IPS-18c (cell line): ENCODE results near the gene CFAP251.
"Not testable (repeated sequence)": the region's sequence is repeated elsewhere in the genome, so short reads cannot be mapped to it uniquely, and the experiment has no call there.

Source experiments
- H3K4me3 ChIP-seq: 2 replicates; pipeline ENCODE4 v1.7.0; 2013; ENCODE audit warnings: low read depth, mild to moderate bottlenecking, low read length, moderate library complexity; ENCODE audit not compliant: insufficient read depth
- H3K9me3 ChIP-seq: one replicate; pipeline ENCODE4 v1.6.1; 2013; ENCODE audit warnings: mild to moderate bottlenecking, low read length, moderate library complexity; ENCODE audit not compliant: control insufficient read depth, insufficient read depth

CFAP251 gene

DNA sequence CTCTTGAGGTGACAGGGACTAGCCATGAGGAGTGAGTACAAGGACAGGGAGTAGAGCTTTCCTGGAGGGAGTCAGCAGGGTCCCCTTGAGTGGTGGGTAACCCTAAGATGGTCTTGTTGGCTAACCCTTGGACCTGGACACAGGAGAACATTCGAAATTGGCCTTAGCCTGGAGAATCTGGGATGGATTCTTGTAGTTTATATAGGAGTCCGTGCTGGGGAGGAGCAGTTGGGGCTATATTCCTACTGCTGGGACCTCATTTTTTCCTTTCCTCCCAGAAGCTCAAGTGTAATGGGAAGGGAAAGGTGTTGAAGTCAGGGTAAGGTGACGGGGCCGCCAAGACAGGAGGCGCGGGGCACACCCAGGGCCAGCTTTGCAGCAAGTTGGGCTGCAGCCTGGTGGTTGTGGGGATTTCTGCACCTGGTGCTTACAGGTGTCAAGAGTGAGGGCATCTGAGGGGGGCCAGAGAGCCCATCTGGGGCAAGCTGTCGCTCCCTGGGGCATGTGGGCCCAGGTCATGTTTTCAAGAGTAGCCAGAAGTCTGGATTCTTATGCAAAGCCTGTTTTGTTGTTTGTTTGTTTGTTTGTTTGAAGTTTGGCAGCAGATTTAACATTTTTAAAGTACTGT, 108.4 kb downstream of the CFAP251 start:
- H3K4me3 ChIP-seq, result no peak overlapping the region

DNA sequence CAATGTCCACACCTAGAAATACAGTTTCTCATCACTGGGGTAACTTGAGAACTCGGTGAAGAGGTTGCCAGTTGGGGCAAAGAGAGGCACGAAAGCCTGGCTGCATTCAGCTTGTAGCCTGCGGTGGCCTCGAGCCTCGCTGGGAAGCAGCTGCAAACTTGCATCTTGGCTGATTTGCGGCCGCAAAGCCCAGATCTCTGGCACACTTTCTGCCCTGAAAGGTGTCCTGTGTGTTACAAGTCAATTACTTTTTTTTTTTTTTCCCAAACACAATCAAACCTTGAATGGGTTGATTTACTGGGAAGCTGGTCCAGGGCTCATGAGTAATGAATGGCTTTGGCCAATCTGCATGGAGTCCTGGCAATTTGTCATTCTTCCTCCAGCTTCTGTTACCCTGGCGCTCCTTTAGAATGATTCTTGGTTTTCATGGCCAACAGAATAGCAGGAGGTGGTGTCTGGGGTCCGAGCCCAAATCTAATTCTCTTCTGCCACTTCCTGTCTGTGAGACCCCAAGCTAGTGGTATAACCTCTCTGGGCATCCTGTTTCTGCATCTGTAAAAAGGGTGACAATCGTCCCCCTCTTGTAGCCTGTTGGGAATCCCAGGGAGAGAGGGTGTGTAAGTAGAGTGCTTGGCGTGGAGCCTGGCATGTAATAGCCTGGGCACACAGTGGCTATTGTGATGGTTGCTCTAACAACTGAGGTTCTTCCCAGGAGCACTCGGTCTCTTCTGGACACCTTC, 109.9 kb downstream of the CFAP251 start:
- H3K9me3 ChIP-seq, result no peaks in the 10 kb centered on the region

More for the DNA sequence above, 108.4 kb downstream of the CFAP251 start:
- H3K9me3 ChIP-seq, result no peaks in the 10 kb centered on the region

DNA sequence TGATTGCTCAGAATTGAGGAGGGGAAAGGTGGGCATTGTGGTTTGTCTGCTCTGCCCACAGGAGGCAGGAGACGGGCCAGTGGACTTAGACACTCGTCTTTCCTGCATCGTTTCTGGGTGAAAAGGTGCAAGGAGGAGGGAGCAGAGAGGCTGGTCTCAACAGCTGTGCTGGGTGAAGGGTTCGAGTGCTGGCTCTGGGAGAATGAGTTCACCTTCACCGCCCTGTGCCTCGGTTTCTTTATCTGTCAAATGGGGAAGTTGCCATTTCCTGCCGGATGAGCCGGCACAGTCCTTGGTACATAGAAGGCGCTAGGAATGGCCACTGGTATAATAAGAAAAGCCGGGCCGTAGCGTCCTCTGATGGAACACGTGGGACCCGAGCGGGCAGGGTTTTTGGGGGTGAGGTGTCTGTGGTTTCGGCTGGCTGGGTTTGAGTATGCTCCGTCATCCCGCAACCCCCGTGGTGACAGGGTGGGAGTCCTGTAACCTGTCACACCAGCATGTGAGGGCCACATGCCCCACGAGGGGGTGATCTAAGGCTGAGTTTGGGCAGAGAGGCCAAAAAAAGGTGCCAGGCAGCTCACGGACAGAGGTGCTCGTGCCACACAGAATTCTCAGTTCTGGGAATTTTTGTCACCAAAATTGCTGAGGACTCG, 110.6 kb downstream of the CFAP251 start:
- Histone ChIP-seq H3K9me3 (no peaks in the 10 kb centered on the region), H3K4me3 (no peak overlapping the region)

More for the DNA sequence above, 109.9 kb downstream of the CFAP251 start:
- no peak overlapping the region for H3K4me3 ChIP-seq

DNA sequence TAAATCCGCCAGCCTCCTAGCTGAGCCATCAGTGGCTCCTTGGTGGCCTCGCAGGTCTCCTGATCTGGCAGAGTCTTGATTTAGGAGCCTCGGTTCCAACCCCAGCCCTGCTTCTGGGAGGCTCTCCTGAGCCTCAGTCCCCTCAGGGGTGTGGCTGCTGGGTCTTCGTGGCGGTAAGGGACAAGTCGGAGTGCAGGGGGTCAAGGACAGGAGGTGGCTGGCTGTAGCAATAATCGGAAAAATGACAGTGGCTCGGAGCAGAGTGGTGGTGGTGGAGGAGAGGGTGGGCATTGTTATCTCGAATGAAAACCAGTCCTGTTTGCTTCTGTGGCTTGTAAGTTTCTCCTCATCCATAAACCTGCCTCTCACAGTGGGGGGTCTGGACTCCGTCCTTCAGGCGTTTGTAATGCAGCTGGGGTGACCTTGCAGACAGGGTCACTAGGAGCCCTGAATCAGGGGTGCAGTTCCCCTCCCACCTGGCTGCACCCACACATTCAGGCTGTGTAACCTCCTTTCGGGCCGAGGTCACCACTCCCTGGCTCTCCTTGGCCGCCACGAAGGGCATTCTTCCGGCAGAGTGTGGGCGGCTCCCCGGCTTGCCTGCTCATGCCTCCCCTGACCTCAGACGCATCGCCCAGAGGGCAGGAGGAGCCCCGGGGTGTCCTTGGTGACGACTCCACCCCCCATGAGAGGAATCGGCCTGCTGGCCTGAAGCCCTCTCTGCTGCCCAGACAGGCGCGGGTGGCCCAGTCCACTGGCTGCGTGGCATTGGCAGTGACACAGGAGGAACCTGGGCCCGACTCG, 111.4 kb downstream of the CFAP251 start:
- Histone ChIP-seq H3K9me3 (no peaks in the 10 kb centered on the region), H3K4me3 (no peak overlapping the region)

DNA sequence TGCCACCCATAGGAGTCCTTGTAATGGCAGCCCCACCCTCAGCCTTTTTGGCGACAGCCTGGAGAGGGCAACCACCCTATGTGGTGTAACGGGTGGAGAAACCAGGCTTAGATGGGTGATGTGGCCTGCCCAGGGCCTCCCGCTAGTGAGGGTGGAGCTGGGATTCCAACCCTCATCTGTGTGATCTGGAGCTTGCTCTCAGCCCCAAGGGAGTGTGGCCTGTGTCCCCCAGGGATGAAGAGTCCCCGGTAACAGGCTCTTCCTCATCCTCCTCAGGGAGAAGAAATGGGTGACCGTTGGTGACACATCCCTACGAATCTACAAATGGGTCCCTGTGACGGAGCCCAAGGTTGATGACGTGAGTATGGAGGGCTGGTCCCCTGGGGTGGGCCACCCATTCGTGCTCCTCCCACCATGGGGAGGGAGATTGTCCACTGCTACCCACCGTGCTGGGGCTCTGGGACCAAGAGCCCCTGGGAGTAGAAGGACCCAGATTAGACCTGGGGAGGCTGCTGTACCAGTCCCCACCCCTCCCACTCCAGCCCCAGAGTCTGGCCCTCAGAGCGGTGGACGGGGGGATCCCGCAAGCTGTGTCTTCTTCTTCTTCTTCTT, 112.1 kb downstream of the CFAP251 start:
- Histone ChIP-seq H3K4me3 (no peak overlapping the region), H3K9me3 (no peaks in the 10 kb centered on the region)

DNA sequence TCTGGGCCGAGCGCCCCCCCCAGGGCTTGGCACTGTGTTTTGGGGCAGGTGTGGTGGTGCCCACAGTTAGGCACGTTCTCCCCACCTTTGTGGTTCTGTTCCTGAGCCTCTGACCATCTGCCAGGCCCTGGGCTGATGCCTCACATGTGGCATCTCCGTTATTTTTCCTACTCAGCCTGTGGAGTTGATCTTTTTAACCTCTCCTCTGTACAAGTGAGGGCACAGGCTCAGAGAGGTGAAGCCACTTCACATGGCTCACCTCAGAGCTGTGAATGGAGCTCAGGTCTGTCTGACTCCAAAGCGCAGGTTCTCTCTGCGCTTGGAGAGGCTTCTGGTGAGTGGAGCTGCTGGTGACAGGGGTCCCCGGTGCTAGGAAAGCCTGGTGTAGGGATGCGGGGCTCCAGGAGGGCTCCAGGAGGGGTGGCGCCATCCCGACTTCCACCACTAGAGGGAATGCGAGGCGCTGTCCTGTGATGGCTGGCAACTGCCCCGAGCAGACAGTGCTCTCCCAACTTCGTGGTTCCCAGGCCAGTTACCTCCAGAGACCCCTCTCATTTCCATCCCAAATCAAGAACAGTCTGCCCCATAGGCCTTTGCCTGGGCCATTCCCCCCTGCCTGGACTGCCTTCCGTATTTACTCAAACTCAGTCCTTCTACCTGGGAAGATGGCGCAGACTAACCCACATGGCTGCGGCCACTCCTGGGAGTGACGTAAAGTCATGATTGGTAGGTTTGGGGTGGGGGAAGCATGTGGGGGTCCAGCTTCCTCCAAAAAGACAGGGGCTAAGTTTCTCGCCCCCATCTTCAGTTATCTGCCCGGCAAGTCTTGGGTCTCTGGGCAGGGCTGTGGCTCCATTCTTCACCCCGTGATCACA, 113.2 kb downstream of the CFAP251 start:
- no peak overlapping the region for H3K4me3 ChIP-seq
- no peaks in the 10 kb centered on the region for H3K9me3 ChIP-seq

DNA sequence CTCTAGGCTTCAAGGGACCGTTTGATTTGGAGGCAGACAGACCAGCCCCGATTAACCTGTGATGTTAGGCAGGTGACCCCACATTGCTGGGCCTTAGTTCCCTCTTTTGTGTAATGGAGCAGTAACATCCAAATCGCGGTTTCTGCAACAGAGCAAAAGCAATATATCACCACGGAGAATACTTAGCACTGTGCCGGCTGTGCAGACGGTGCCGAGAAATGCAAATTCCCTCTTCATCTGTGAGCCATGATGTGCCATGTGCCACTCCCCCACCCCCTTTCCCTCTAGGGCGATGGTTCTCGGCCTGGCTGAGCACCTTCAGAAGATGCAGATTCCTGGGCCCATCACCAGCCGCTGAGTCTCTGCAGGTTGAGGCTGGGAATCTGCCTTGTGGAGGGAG, 114.2 kb downstream of the CFAP251 start:
- Histone ChIP-seq H3K9me3 (no peaks in the 10 kb centered on the region), H3K4me3 (no peak overlapping the region)

DNA sequence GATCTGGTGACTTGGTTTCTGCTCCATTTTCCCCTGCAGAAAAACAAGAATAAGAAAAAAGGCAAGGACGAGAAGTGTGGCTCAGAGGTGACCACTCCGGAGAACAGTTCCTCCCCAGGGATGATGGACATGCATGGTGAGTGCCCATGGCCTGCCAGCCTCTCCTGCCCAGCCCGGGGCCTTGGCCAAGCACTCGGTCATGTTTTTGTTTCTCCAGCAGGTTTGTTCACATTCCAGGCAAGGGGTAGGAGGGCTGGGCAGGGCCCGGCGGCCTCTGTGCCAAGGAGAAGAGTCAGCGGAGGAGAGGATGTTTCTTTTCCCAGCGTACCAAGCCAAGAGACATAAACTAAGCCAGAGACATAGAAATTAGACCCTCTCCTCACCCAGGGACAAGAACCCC, 116.9 kb downstream of the CFAP251 start:
- Histone ChIP-seq H3K9me3 (no peaks in the 10 kb centered on the region), H3K4me3 (no peak overlapping the region)

DNA sequence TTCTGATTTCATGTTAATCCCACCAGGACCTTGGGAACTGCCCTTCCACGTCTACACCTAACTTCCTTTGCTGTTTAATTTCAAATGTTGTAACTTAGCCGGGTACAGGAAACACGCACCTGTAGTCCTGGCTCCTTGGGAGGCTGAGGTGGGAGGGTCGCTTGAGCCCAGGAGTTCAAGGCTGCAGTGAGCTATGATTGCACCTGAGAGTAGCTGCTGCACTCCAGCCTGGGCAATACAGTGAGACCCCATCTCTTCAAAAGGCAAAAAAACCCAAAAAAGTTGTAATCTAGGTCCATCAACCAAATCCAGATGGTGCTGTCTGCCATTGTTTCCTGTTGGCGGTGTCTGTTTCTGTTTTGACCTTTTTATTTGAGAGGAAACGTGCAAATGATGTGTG, 117.8 kb downstream of the CFAP251 start:
- Histone ChIP-seq H3K9me3 (no peaks in the 10 kb centered on the region), H3K4me3 (no peak overlapping the region)

DNA sequence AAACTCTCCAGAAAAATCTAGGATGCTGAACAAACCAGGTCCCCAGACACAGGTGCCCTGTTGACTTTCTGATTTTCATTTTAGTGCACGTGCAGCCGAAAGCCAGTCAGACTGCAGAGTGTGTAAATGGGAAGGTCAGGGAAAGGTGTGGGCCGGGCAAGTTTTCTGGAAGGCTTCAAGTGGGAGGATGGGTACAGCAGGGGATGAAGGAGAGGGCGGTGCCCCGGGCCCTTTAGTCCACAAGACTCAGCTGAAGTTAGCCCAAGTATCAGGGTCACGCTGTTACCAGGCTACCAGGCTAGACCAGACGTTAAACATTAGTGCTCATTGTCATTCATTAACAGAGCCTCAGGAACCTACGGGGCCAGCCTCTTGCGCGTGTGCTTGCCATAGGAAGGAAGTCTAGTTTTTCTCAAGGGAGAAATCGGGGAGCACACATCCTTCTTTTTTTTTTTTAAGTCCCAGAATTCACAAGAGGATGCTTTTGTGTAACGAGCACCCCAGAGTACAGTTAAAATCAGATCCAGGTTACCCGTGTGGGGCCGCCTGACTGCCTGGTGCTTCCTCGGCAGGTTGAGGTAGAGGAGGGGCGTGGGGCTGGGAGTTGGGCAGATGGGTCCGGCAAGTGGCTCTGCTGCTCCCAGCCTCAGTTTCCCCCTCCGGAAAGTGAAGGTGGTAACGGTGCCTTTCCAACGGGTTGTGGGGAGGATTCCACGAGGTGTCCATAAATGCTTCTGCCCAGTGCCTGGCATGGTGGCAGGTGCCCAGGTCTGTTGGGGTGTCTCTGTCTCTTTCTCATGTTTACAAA, 122.4 kb downstream of the CFAP251 start:
- peaks cover 10% of the 10 kb centered on the region for H3K9me3 ChIP-seq
- no peak overlapping the region for H3K4me3 ChIP-seq

DNA sequence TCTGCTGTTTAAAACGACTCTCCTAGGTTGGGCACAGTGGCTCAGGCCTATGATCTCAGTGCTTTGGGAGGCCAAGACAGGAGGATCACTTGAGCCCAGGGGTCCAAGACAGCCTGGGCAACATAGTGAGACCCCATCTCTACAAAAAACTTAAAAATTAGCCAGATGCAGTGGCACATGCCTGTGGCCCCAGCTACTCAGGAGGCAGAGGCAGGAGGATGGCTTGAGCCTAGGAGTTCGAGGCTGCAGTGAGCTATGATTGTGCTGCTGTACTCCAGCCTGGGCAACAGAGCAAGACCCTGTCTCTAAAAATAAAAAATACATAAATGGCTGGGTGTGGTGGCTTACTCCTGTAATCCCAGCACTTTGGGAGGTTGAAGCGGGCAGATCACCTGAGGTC, 123.1 kb downstream of the CFAP251 start:
- peaks cover 10% of the 10 kb centered on the region for H3K9me3 ChIP-seq
- not testable (repeated sequence) for H3K4me3 ChIP-seq

DNA sequence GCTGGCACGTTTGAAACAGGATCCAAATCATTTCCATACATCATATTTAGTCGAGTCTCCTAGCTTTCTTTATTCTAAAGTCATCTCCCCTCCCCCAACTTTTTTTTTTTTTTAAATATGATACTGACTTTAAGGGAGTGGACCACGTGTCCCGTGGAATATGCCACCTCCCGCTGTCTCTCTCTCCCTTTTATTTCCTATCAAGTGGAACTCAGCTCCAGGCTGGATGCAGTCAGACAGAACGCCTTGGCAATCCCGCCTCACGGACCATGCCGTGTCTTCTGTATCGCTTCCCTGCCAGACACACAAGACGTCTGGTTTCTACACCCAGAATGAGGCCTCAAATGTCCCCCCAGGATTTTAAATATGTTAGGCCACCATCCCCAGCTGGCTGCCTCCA, 124.5 kb downstream of the CFAP251 start:
- Histone ChIP-seq H3K9me3 (peaks cover 10% of the 10 kb centered on the region), H3K4me3 (no peak overlapping the region)

DNA sequence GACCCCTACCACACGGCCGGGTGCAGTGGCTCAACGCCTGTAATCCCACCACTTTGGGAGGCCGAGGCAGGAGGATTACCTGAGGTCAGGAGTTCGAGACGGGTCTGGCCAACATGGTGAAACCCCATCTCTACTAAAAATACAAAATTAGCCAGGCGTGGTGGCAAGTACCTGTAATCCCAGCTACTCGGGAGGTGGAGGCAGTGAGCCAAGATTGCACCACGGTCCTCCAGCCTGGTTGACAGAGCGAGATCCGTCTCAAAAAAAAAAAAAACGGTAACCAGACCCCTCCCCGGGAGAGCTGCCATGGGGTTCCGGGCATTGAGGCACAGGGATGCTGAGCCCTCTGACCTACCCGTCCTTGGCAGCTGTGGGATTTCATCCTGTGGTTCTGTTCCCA, 125.1 kb downstream of the CFAP251 start:
- Histone ChIP-seq H3K9me3 (peaks cover 10% of the 10 kb centered on the region), H3K4me3 (no peak overlapping the region)

DNA sequence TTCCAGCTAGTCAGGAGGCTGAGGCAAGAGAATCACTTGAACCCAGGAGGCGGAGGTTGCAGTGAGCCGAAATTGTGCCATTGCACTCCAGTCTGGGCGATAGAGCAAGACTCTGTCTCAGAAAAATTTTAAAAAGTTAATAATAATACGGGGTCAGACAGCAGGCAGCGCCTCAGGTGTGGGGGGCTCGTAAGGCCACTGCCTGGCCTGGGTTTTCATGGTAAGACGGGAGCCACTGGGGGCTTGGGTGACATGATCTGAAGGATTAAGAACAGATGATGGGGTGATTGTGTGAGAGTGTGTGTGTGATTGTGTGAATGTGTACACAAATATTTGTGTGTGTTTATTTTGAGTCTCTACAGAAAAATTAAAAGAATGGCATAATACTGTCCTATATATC, 126.9 kb downstream of the CFAP251 start:
- Histone ChIP-seq H3K9me3 (peaks cover 10% of the 10 kb centered on the region), H3K4me3 (no peak overlapping the region)

DNA sequence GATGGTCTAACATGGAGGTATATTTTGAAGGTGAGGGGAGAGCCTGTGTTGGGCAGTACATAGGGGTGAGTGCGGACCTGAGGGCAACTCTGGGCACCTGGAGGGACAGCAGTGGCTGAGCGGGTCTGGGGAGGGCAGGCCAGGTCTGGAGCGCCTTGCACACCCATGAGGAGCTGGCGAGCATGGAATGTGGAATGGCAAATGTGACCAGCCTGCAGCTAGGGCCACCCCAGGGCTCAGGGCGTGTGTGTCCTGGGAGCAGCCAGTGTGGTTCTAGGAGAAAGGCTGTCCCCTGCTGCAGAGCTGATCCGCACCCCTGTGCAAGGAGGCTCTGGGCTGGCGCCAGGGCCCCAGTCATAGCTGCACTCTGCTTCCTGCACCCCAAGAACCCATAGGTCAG, 127.8 kb downstream of the CFAP251 start:
- Histone ChIP-seq H3K9me3 (peaks cover 10% of the 10 kb centered on the region), H3K4me3 (no peak overlapping the region)

DNA sequence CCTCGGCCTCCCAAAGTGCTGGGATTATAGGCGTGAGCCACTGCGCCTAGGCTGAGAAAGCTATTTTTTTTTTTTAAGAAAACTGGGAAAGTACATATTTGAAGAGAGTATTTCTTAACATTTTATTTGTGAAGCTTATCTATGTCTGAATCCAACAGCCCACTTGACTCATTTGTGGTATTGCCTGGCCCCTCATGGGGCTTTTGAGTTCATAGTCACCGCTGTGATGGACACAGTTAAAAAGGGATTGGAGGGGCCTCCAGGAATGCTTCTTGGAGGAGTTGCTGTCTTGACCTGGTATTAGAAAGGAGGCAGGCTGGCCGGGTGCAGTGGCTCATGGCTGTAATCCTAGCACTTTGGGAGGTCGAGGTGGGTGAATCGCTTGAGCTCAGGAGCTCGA, 129.8 kb downstream of the CFAP251 start:
- peaks cover 10% of the 10 kb centered on the region for H3K9me3 ChIP-seq

More for the DNA sequence above, 129.8 kb downstream of the CFAP251 start:
- H3K4me3 ChIP-seq, result no peak overlapping the region
